T-helper 1 cell (primary cell): ENCODE measurements around the gene VAT1.
A peak's percentile ranks its signal among the peaks of the same experiment; 100 is the strongest.

Source experiments
- DNase-seq, 5 donors: peaks; one replicate each; pipeline ENCODE4 v3.0.0-alpha.2; 2012 to 2020

The VAT1 gene

DNA sequence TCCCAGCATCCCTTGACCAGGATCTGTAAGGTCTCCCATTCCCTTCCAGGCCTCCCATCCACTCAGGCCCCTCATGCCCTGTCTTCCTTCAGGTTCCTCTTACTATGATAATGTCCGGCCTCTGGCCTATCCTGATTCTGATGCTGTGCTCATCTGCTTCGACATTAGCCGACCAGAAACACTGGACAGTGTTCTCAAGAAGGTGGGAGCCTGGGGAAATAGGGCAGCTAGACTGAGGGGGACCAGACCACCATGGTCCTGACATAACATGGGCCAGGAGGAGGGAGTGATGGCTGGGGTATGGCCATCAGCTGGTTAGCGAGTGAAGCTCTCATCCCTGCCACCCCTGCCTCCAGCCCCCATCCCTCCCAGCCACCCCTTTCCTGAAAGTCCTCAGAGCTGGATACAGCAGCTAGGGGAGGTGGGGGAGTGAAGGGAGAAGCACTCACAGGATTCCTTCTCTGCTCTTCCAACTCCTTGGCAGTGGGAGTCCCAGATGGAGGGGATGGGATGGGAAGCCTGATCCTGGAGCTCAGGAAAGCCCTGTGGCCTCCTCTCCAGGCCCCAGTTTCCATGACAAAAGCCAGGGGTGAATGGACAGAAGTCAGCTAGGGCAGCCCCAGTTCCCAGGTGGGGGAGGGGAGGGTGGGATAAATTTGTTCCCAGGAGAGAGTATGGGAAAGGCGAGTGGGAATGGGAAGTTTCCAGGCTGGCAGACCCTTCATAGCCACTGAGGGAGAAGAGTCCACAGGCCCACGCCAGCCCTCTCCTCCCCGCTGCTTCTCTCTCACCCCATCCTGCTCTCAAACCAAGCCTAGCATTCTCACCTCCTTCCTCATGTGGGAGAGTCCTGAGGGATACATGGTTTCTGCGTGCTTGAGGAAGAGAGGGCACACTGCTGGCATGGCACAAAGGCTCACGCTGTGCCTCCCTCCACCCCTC is 5.2 kb upstream of the VAT1 start:
- no peak for DNase-seq

DNA sequence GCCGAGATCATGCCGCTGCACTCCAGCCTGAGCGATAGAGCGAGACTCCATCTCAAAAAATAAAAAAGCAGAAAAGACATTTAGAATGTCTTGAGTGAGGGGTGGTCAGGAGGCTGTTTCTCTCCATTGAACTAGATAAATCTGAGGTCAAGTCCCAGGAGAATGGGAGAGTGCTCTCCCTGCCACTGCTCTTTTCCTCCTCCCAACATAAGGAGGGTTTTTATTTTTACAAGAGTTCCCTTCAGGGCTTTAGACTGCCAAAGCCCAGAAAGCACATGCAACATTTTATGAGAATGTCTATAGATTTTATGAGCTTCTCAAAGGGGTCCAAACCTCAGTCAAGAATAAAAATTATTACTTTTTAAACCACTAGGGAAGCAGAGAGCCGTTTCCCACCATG is 4.4 kb upstream of the VAT1 start:
- no peak for DNase-seq

DNA sequence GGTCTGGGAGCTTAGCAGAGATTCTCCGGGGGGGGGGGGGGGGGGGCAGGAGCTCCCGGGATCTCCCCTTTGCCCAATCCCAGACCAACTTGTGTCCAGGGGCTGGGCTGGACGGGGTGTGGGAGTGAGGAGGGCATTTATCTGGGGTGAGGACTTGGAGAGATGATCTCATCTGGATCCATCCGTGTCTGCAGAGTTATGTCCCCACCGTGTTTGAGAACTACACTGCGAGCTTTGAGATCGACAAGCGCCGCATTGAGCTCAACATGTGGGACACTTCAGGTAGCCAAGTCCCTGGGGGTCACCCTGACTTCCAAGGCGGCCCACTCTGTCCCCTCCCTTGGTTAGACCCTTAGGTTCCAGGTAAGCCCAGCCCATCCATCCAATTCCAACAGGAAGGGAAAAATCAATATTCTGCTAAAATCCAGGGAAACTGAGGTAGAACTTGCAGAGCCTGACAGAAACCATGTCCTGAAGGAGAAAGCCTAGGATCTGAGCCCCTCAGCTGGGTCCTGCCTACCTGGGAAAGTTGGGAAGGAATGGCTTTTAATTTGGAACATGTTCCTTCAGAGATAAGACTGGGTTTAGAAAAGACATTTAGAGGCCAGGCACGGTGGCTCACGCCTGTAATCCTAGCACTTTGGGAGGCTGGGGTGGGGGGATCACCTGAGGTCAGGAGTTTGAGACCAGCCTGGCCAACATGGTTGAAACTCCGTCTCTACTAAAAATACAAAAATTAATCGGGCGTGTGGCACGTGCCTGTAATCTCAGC is 3.8 kb upstream of the VAT1 start:
- DNase-seq, result no peak

DNA sequence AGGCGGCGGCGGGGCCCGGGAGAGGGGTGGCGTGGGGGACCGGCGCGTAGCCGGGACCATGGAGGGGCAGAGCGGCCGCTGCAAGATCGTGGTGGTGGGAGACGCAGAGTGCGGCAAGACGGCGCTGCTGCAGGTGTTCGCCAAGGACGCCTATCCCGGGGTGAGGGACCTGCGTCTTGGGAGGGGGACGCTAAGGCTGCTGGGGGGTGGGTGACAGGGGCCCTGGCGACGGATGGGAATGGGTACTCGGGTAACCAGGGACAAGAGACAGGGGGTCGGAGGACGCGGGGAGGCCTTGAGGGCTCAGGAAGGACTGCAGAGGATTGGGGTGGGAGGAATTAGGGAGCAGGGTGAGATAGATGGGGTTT is 3.1 kb upstream of the VAT1 start:
- no peak for DNase-seq

DNA sequence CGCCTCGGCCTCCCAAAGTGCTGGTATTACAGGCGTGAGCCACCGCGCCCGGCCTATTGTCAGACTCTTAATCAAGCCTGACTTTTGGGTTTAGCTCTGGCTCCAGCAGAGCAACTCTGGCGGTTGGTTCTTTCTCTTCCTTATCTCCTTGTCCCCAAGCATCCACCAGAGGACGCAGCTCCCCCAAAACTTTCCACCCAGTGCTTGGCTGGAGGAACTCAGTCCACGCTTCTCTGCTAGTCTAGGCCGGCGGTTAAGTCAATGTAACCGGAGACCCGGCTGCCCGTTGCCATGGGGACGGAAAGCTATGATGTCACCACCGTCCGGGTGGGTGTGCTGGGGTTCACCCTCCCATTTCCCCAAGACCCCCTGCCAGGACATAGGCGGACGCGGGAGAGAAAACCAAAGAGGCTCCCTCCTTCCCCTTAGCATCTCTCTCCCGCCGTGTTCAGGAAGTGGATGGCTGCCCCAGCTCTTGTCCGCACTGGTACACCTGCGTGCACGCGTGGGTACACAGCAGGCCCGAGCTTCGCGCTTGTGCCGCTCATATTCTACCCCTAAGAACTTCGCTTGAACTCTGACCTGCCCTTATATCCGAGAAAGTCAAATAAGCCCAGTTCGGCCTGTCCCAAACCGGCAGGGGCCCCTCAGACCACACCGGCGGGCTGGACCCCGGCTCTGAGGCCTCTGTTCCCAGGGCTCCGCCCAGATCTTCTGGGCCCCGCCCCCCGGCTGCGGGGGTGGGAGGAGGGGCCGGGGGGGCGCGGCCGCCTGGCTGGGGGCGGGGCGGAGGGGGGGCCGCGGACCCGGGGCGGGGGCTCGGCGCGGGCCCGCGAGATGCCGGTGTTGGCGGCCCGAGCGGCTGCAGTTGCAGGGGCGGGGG is 2.5 kb upstream of the VAT1 start, which contains the start of gene RND2:
TSS of gene RND2 (plus strand) at position 825 of the 883 bp plus-strand sequence. CDS start 117 bp downstream, outside the sequence.
- peak; percentile 51 to 77 (median 73) for DNase-seq

DNA sequence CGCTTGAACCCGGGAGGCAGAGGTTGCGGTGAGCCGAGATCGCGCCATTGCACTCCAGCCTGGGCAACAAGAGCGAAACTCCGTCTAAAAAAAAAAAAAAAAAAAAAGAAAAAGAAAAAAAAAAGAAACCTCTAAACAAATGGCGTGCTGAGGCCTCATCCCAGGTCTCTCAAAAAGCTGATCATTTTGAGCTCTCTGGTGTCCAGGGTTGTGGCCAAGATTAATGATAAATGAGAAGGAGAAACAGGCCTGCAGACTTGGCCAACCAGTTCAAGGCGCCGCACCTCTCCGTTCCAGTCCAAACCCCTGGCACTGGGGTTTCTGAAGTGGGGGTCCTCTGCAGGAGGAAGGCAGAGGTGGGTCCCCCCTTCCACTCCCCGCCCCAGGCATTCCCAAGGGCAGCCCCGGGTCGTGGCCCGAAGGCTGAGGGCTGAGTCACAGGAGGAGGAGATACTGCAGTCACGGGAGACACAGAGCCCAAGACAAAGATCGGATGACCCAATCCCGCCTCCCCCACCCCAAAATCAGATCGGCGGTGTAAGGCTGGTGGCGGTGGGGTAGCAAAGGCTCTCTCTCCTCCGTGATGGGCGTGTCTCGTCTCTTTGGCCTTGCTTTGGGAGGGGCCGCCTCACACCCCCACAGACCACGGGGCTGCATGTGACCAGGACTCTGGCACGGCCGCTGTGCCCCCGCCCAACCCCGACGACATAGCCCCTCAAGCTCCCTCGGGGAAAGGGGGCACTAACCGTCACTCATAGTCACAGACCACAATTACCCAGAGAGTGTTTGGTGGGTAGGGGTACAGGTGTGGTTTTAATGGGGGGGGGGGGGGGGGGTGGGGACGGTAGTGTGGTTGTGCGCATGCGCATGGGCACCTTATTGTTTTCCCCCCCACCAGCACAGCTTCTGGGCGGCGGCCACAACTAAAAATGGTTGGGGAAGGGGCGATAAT is 1.1 kb downstream of the VAT1 start:
- peak in 2 of 5 donors; percentile 22 to 30 for DNase-seq

DNA sequence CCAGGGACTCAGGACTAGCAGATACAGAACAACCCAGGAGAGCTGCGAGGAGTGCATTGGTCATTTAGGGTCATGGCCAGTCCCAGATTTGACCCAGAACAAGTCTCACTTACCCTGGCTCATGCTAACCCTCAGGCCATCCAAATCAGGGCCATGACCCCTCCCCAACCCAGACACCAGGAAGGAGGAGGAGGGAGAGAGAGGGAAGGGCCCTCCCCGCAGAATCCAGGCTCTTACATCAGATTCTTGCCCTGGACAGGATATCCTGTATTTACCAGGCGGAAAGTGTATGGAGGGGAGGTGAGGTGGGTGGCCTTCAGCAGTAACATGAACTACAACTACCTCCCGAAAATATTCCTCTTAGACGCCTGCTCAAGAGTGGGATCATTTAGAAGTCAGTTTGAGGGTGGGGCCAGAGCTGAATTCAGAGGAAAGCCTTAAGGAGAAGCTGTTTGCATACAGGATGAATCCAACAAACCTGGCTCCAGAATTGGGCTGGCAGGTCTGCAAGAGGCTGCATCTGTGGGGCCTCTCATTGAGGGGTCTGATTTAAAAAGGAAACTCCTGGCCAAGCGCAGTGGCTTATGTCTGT is 2.1 kb downstream of the VAT1 start:
- no peak for DNase-seq

DNA sequence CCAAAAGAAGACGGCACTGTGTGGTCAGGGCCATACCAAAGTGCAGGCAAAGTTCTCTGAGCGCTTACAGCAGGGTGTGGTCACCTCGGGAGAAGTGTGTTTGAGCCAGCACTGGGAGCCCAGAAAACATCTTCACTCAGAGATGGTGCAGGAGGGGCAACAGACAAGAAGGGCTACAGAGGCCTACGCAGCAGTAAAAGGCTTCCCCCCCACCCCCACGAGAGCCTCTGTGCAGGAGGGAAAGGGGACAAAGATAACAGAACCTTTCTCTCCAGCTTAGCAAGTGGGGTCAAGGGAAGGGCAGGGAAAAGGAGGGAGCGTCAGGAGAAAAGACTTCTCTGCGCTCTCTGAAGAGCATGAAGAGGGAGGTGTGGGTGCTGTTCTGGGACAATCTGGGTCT is 2.8 kb downstream of the VAT1 start:
- no peak for DNase-seq

DNA sequence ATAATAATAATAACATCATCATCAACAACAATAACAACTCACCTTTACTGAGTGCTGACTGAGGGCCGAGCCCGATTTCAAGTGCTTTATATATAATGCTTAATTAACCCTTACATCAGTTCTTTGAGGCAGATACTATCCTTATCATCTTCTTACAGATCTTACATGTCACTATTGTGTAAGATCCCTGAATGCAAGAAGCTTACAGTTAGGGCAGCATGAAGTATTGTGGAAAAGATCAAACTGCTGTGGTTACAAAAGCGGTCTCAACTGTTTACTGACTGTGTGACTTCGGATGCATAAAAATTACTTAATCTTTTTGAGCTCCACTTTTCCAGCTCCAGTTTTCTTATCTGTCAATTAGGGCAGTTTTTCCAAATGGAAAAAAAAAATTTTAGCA is 3.3 kb downstream of the VAT1 start:
- no peak for DNase-seq

DNA sequence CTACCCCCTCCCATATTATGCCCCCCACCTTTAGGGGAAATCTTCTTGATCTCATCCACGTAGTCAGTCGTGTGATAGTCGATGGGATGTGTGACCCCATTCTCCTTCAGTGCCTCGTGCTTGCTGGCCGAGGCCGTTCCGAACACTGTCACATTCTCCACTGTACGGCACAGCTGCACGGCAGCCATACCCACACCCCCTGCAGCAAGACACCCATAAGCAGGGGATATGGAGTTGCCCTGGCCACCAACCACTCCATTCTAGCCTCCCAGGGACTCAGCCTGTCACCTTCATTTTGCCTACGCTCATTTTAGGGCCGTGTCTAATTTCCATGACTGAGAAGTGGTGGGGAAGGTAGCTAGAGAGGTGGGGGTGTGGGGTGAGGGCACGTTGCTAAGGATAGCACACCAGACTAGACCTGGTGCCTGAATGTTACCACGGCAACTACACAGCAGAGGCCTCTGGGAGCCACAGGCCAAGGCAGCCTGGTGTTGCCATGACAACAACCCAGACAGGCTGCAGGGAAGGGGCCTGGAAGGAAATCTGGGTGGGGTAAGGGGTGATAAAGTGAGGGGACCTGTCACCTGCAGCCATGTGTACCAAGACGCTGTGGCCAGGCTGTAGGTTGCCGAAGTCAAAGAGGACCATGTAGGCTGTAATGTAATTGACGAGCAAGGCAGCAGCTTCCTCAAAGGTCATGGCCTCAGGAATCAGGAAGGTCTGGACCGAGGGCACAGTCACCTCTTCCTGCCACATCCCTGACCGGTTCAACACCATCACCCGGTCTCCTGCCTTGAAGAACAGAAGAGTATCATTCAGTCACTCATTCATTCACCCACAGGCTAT is 4.0 kb downstream of the VAT1 start:
- peak in 3 of 5 donors; percentile 17 to 57 (median 37) for DNase-seq

DNA sequence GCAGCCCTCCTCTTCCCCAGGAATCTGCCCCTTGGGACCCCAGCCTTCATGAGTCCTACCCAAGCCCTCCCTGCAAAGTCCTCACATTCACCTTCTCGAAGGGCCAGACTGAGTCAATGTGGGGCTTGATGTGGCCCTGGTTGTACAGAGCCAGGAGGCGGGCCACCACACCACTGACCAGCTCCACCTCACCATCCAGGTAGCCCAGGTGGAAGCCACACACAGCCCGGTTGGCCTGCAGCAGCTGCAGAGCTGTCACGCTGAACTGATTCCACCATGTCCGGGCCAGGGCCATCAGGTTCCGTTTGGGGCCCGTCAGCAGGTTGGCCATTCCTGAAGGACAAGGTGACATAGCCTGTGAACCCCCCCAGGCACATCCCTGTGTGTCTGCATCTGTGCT is 6.0 kb downstream of the VAT1 start:
- DNase-seq, result no peak

DNA sequence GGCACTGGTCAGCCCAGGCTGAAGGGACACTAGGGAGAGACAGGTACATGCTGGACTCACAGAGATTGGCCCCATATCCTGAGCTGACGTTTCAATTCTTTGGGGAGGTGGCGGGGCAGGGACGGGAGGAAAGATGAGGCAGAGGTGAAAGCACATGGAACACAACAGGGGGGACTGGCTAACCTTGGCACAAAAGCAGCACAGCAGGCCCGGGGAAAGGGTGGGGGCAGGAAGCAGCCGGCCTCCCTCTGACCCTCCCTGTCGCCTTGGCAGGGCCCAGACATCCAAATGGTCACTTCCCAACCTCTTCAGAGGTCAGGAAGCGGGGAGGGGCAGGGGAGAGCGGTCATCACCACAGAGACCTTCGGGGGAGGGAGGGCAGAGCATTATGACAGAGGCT is 6.6 kb downstream of the VAT1 start:
- DNase-seq, result no peak

DNA sequence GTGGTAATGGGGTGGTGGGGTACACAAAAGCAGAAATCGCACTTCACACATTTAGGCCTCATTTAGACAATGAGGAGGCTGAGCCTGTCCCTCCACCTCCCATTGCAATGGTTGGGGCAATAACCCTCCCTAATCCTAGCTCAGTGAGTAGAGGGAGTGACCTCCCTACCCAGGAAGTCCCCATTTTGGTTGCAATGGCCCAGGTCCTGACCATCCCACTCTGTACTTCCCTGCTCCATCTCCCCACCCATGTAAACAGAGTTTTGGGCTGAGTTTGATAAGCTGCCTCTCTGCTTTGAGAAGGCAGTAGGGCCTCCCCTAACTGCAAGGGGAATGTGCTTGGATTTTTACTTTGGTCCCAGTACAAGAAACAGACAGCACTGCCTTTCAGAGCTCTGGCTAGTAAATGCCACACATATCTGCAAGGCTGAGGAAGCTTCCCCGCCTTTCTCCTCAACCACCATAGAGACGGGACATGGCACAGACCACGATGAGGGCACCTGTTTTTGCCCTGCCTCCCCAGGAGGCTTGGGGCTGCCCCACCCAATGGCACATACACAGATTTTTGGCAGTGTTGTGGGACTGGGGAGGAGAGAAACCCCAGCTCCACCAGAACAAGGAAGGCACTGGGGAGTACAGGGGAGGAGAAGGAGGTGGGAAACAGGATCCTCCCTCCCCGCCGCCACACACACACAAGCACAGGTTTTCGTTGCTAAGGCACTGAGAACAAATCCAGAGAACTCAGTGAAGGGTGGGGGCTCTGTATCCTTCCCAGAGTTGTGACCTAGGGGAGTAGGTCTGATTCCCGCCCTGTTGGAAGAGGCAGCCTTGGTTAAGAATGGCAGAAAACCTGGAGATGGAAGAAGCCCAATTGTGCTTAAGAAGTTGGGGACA is 7.3 kb downstream of the VAT1 start:
- no peak for DNase-seq

DNA sequence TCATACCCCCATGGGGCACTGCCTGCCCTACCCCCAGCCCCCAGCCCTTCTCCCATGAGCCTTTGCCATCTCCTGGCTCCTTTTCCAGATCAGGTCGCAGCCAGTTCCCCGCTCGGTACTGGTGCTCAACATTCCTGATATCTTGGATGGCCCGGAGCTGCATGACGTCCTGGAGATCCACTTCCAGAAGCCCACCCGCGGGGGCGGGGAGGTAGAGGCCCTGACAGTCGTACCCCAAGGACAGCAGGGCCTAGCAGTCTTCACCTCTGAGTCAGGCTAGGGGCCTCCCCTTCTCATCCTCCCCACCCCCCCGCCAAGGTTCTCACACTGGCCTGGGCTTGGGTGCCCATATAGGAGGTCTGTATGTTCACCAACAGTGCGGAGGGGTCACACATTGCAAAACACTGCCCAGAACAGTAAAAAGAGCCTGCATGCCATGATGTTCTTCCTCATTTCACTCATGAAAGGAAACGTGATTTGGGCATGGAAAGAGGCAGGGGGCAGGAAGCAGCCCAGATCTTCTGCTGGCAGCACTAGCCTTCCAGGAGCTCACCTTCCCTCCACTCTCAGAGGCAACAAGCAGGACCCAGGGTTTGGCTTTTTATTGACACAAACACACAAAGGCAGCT is 8.1 kb downstream of the VAT1 start:
- DNase-seq, result no peak

DNA sequence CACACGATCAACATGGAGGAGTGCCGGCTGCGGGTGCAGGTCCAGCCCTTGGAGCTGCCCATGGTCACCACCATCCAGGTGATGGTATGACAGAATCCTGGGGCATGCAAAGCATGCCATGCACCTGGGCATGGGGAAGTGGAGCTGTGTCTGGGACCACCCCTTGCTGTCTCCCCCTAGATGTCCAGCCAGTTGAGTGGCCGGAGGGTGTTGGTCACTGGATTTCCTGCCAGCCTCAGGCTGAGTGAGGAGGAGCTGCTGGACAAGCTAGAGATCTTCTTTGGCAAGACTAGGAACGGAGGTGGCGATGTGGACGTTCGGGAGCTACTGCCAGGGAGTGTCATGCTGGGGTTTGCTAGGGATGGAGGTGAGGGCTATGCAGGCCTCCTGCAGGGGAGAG is 8.9 kb downstream of the VAT1 start:
- no peak for DNase-seq

DNA sequence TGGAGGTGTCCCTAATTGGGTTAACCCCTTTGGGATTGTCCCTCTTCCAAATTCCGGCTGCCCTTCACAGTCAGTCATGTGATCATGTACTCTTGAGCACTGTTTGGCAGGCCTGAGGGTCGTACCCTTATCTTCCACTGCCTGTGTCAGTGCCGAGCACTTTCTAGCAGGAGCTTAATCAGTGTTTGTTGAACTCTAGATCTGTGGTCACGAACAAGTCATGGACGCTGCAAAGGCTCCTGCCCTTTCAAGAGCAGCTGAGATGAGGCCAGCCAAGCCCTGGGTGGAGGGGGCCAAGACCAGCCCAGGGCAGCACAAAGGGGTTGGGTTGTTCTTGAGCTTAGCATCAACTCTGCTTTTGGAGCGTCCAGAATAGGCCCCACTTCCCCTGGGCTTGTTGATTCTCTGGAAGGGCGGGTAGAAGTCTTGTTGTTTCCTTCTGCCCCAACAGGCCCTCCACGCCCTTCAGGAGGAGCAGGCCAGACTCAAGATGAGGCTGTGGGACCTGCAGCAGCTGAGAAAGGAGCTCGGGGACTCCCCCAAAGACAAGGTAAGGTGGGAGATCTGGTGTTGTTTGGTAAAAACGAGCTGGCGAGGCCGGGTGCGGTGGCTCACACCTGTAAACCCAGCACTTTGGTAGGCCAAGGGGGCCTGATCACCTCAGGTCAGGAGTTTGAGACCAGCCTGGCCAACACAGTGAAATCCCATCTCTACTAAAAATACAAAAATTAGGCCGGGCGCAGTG is 10.3 kb downstream of the VAT1 start:
- no peak for DNase-seq

DNA sequence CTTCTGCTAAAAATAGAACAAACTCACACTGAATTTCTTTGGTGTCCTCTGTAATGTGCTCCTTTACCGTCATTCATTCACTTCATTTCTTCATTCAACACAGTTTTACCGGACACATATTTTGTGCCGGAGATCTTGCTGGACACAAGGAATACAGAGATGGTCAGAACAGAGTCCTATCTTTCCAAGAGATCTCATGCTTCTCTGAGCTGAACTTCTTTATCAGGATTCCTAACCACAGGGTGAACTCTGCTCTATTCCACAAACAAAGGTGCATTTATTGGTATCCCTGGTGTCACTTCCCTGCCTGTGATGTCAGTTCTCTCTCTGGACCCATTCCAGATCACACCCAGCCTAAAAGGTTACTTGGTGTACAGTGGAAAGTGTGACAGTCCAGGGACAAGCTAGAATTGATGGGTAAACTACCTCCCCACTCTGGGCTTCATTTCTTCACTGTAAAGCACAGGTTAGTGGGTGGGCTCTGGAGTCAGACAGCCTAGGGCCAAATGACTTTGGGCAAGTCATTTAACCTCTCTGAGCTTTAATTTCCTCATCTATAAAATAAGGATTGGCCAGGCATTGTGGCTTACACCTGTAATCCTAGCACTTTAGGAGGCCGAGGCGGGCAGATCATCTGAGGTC is 11.4 kb downstream of the VAT1 start:
- no peak for DNase-seq
